ENCODE data around the gene CENPA.

Gene CENPA

GRCh38 chr2:26801328-26801727, 15.5 kb downstream of the CENPA start:
- no peak overlapping the region for H3K4me3 ChIP-seq (ENCODE audit: low read depth, low read length)
- TF ChIP-seq CTCF (IDR thresholded peaks at IDR 0.05; ENCODE audit: low read depth, low read length) = no peak

- H3K4me3 ChIP-seq (ENCODE audit: low read depth, low read length) = no peak overlapping the region
- no peak for TF ChIP-seq CTCF (IDR thresholded peaks at IDR 0.05; ENCODE audit: low read depth, low read length)
These were observed 15.9 kb downstream of the CENPA start for GRCh38 chr2:26801796-26802195.

- H3K4me3 ChIP-seq (ENCODE audit: low read depth, low read length) = no peak overlapping the region
- TF ChIP-seq CTCF (IDR thresholded peaks at IDR 0.05; ENCODE audit: low read depth, low read length) = no peak
These were observed 19.4 kb downstream of the CENPA start for GRCh38 chr2:26805241-26805676.

- no peak overlapping the region for H3K4me3 ChIP-seq (ENCODE audit: low read depth, low read length)
- TF ChIP-seq CTCF (IDR thresholded peaks at IDR 0.05; ENCODE audit: low read depth, low read length) = no peak
These were observed 22.1 kb downstream of the CENPA start for GRCh38 chr2:26807788-26808460.

- no peak overlapping the region for H3K4me3 ChIP-seq (ENCODE audit: low read depth, low read length)
- TF ChIP-seq CTCF (IDR thresholded peaks at IDR 0.05; ENCODE audit: low read depth, low read length) = no peak
These were observed 23.4 kb downstream of the CENPA start for GRCh38 chr2:26809211-26809610.

GRCh38 chr2:26809876-26810577, 24.2 kb downstream of the CENPA start:
- TF ChIP-seq CTCF (IDR thresholded peaks at IDR 0.05; ENCODE audit: low read depth, low read length) = no peak
- no peak overlapping the region for H3K4me3 ChIP-seq (ENCODE audit: low read depth, low read length)

GRCh38 chr2:26811261-26811660, 25.4 kb downstream of the CENPA start:
- no peak for TF ChIP-seq CTCF (IDR thresholded peaks at IDR 0.05; ENCODE audit: low read depth, low read length)
- no peak overlapping the region for H3K4me3 ChIP-seq (ENCODE audit: low read depth, low read length)
